WTC11 (cell line): ENCODE measurements around the gene SETD7. TPM values are rescaled to one million over a fixed set of nuclear protein-coding genes. Genes with fewer than 3 reads are reported as not detected.

ENCODE experiments used
- ATAC-seq: fragments of 200-7000 bp; cut with Tn5 transposase; 2 replicates; pipeline ENCODE4 v1.10.0; 2021; ENCODE audit warnings: mild to moderate bottlenecking, moderate library complexity
- CTCF ChIA-PET: fragments of 300-600 bp; sonication (Branson Sonifier 250); formaldehyde crosslinking; loops from one replicate; lab custom pipeline; 2021; ENCODE audit warnings: antibody characterized with exemption; lab: Charles Lee
- POLR2A ChIA-PET: fragments of 350-600 bp; sonication (Branson Sonifier 250); formaldehyde crosslinking; loops from one replicate; lab custom pipeline; 2021; ENCODE audit warnings: antibody characterized with exemption; lab: Charles Lee
- DNase-seq: peaks from one replicate; pipeline ENCODE4 v3.0.0; 2021; ENCODE audit warnings: low spot score
- H3K27ac Mint-ChIP-seq: 2 replicates; pipeline ENCODE4 v1.8.0; 2021; ENCODE audit warnings: mixed read lengths
- H3K27me3 Mint-ChIP-seq: 2 replicates; pipeline ENCODE4 v1.8.0; 2021; ENCODE audit warnings: low read depth, mild to moderate bottlenecking, moderate library complexity, mixed read lengths
- H3K36me3 Mint-ChIP-seq: 2 replicates; pipeline ENCODE4 v1.8.0; 2021; ENCODE audit warnings: mixed read lengths
- H3K4me1 Mint-ChIP-seq: 2 replicates; pipeline ENCODE4 v1.8.0; 2022; ENCODE audit warnings: mixed read lengths
- H3K4me3 Mint-ChIP-seq: 2 replicates; pipeline ENCODE4 v1.8.0; 2021; ENCODE audit warnings: mild to moderate bottlenecking, moderate library complexity, mixed read lengths
- H3K9me3 Mint-ChIP-seq: 2 replicates; pipeline ENCODE4 v1.8.0; 2021; ENCODE audit warnings: mixed read lengths
- CREM ChIP-seq: sonication (generic); formaldehyde crosslinking; IDR thresholded peaks from 2 replicates; pipeline ENCODE4 v1.8.1; 2022; ENCODE audit warnings: mild to moderate bottlenecking, missing genetic modification reagents, moderate library complexity
- JUN ChIP-seq: sonication (generic); formaldehyde crosslinking; IDR thresholded peaks from 2 replicates; pipeline ENCODE4 v1.8.0; 2023; ENCODE audit warnings: mild to moderate bottlenecking, missing genetic modification reagents
- MXD4 ChIP-seq: fragments of 250-450 bp; sonication (Bioruptor Pico); IDR thresholded peaks from 2 replicates; pipeline ENCODE4 v1.8.0; 2021; ENCODE audit warnings: mild to moderate bottlenecking, moderate library complexity, borderline replicate concordance
- NFYB ChIP-seq: sonication (generic); formaldehyde crosslinking; conservative IDR thresholded peaks from 2 replicates; pipeline ENCODE4 v1.8.0; 2022; ENCODE audit warnings: low read depth, missing genetic modification reagents
- NR1H2 ChIP-seq: sonication (generic); formaldehyde crosslinking; IDR thresholded peaks from 2 replicates; pipeline ENCODE4 v1.9.0; 2021; ENCODE audit warnings: mild to moderate bottlenecking, moderate library complexity, missing genetic modification reagents
- OVOL2 ChIP-seq: fragments of 250-450 bp; sonication (Bioruptor Pico); IDR thresholded peaks from 2 replicates; pipeline ENCODE4 v1.9.0; 2021; ENCODE audit warnings: mild to moderate bottlenecking, borderline replicate concordance
- SP1 ChIP-seq: sonication (generic); formaldehyde crosslinking; conservative IDR thresholded peaks from 2 replicates; pipeline ENCODE4 v1.8.1; 2022; ENCODE audit warnings: missing genetic modification reagents
- TP53 ChIP-seq: sonication (generic); formaldehyde crosslinking; IDR thresholded peaks from 2 replicates; pipeline ENCODE4 v1.8.1; 2023; ENCODE audit warnings: mild to moderate bottlenecking, missing genetic modification reagents
- ZNF121 ChIP-seq: sonication (generic); formaldehyde crosslinking; IDR thresholded peaks from 2 replicates; pipeline ENCODE4 v1.8.0; 2023; ENCODE audit warnings: missing genetic modification reagents
- ZNF317 ChIP-seq: sonication (generic); formaldehyde crosslinking; IDR thresholded peaks from 2 replicates; pipeline ENCODE4 v1.8.1; 2023; ENCODE audit warnings: low read depth, mild to moderate bottlenecking, moderate library complexity, missing genetic modification reagents, borderline replicate concordance
- ZNF396 ChIP-seq: fragments of 250-450 bp; sonication (Bioruptor Pico); IDR thresholded peaks from 2 replicates; pipeline ENCODE4 v1.8.0; 2021; ENCODE audit warnings: mild to moderate bottlenecking, moderate library complexity, borderline replicate concordance
- ZNF671 ChIP-seq: fragments of 250-450 bp; sonication (Bioruptor Pico); IDR thresholded peaks from 2 replicates; pipeline ENCODE4 v1.8.0; 2021; ENCODE audit warnings: mild to moderate bottlenecking
- total RNA-seq: library from RNA; stranded (reverse); gene quantifications from 3 replicates; pipeline ENCODE4 v1.2.3, GENCODE V29; 2021
- TF ChIP-seq, protein P1 (sequence below): sonication (generic); formaldehyde crosslinking; IDR thresholded peaks from 2 replicates; pipeline ENCODE4 v1.8.0; 2022; ENCODE audit warnings: mild to moderate bottlenecking, missing genetic modification reagents
- TF ChIP-seq, protein P2 (sequence below): sonication (generic); formaldehyde crosslinking; IDR thresholded peaks from 2 replicates; pipeline ENCODE4 v1.8.1; 2023; ENCODE audit warnings: mild to moderate bottlenecking, missing genetic modification reagents, moderate library complexity
- TF ChIP-seq, protein P3 (sequence below): sonication (generic); formaldehyde crosslinking; IDR thresholded peaks from 2 replicates; pipeline ENCODE4 v1.8.0; 2022; ENCODE audit warnings: missing genetic modification reagents
- TF ChIP-seq, protein P4 (sequence below): fragments of 250-450 bp; sonication (Bioruptor Pico); IDR thresholded peaks from 2 replicates; pipeline ENCODE4 v1.9.0; 2021; ENCODE audit warnings: mild to moderate bottlenecking, borderline replicate concordance
- TF ChIP-seq, protein P5 (sequence below): fragments of 250-450 bp; sonication (Bioruptor Pico); IDR thresholded peaks from 2 replicates; pipeline ENCODE4 v1.9.0; 2021; ENCODE audit warnings: moderate library complexity, mild to moderate bottlenecking, inconsistent platforms, borderline replicate concordance
- TF ChIP-seq, protein P6 (sequence below): fragments of 250-450 bp; sonication (Bioruptor Pico); IDR thresholded peaks from 2 replicates; pipeline ENCODE4 v2.1.2; 2022; ENCODE audit warnings: mild to moderate bottlenecking, moderate library complexity
- TF ChIP-seq, protein P7 (sequence below): sonication (generic); formaldehyde crosslinking; IDR thresholded peaks from 2 replicates; pipeline ENCODE4 v1.8.1; 2023; ENCODE audit warnings: mild to moderate bottlenecking, missing genetic modification reagents, moderate library complexity
- TF ChIP-seq, protein P8 (sequence below): sonication (generic); formaldehyde crosslinking; IDR thresholded peaks from 2 replicates; pipeline ENCODE4 v1.8.0; 2023; ENCODE audit warnings: missing genetic modification reagents

The SETD7 gene
- total RNA-seq, 1 experiment from 2014 or later: 5.6 TPM

DNA sequence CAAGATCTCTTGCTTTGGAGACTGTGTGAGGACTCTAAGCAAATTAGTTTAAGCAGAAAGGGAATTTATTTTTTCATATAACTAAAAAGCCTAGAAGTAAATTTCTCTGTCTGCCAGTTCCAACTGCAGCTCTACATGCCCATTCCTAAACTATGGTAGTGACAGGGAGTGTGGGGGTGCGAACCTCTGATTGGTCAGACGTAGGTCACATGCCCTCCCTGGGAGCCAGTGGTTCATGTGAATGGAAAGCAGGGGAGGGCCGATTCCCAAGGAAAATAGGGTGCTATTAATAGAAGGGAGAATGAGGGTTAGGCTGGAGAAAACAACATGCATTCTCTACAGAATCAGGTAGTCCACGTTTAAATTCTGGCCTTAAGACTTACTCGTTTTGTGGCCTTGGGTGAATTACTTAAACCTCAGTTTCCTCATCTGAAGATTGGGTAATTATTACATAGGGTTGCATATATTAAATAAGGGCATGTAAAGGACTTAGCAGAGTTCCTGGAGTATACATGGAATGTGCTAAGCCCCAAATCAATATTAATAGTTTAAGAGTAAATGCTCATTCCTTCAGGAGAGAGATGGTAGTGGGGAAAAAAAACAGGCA lies 94.9 kb downstream of the SETD7 start:
- H3K4me3 Mint-ChIP-seq: peak overlapping the region; percentile 41
- DNase-seq (peak; percentile 46), ATAC-seq (peak; percentile 91)
- no peaks in the 10 kb centered on the region for H3K27me3 Mint-ChIP-seq
- TF ChIP-seq, protein P1, sequence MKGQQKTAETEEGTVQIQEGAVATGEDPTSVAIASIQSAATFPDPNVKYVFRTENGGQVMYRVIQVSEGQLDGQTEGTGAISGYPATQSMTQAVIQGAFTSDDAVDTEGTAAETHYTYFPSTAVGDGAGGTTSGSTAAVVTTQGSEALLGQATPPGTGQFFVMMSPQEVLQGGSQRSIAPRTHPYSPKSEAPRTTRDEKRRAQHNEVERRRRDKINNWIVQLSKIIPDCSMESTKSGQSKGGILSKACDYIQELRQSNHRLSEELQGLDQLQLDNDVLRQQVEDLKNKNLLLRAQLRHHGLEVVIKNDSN (CRISPR knock-in tag): peak; percentile 93
- TF ChIP-seq OVOL2 (CRISPR knock-in tag) (no peak), TP53 (CRISPR knock-in tag) (no peak), JUN (CRISPR knock-in tag) (no peak), NFYB (peak; percentile 52)
- TF ChIP-seq, protein P2, sequence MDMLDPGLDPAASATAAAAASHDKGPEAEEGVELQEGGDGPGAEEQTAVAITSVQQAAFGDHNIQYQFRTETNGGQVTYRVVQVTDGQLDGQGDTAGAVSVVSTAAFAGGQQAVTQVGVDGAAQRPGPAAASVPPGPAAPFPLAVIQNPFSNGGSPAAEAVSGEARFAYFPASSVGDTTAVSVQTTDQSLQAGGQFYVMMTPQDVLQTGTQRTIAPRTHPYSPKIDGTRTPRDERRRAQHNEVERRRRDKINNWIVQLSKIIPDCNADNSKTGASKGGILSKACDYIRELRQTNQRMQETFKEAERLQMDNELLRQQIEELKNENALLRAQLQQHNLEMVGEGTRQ: peak; percentile 94
- TF ChIP-seq, protein P3, sequence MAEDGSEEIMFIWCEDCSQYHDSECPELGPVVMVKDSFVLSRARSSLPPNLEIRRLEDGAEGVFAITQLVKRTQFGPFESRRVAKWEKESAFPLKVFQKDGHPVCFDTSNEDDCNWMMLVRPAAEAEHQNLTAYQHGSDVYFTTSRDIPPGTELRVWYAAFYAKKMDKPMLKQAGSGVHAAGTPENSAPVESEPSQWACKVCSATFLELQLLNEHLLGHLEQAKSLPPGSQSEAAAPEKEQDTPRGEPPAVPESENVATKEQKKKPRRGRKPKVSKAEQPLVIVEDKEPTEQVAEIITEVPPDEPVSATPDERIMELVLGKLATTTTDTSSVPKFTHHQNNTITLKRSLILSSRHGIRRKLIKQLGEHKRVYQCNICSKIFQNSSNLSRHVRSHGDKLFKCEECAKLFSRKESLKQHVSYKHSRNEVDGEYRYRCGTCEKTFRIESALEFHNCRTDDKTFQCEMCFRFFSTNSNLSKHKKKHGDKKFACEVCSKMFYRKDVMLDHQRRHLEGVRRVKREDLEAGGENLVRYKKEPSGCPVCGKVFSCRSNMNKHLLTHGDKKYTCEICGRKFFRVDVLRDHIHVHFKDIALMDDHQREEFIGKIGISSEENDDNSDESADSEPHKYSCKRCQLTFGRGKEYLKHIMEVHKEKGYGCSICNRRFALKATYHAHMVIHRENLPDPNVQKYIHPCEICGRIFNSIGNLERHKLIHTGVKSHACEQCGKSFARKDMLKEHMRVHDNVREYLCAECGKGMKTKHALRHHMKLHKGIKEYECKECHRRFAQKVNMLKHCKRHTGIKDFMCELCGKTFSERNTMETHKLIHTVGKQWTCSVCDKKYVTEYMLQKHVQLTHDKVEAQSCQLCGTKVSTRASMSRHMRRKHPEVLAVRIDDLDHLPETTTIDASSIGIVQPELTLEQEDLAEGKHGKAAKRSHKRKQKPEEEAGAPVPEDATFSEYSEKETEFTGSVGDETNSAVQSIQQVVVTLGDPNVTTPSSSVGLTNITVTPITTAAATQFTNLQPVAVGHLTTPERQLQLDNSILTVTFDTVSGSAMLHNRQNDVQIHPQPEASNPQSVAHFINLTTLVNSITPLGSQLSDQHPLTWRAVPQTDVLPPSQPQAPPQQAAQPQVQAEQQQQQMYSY (CRISPR knock-in tag): no peak
- TF ChIP-seq, protein P4, sequence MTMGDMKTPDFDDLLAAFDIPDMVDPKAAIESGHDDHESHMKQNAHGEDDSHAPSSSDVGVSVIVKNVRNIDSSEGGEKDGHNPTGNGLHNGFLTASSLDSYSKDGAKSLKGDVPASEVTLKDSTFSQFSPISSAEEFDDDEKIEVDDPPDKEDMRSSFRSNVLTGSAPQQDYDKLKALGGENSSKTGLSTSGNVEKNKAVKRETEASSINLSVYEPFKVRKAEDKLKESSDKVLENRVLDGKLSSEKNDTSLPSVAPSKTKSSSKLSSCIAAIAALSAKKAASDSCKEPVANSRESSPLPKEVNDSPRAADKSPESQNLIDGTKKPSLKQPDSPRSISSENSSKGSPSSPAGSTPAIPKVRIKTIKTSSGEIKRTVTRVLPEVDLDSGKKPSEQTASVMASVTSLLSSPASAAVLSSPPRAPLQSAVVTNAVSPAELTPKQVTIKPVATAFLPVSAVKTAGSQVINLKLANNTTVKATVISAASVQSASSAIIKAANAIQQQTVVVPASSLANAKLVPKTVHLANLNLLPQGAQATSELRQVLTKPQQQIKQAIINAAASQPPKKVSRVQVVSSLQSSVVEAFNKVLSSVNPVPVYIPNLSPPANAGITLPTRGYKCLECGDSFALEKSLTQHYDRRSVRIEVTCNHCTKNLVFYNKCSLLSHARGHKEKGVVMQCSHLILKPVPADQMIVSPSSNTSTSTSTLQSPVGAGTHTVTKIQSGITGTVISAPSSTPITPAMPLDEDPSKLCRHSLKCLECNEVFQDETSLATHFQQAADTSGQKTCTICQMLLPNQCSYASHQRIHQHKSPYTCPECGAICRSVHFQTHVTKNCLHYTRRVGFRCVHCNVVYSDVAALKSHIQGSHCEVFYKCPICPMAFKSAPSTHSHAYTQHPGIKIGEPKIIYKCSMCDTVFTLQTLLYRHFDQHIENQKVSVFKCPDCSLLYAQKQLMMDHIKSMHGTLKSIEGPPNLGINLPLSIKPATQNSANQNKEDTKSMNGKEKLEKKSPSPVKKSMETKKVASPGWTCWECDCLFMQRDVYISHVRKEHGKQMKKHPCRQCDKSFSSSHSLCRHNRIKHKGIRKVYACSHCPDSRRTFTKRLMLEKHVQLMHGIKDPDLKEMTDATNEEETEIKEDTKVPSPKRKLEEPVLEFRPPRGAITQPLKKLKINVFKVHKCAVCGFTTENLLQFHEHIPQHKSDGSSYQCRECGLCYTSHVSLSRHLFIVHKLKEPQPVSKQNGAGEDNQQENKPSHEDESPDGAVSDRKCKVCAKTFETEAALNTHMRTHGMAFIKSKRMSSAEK: no peak
- TF ChIP-seq, protein P5, sequence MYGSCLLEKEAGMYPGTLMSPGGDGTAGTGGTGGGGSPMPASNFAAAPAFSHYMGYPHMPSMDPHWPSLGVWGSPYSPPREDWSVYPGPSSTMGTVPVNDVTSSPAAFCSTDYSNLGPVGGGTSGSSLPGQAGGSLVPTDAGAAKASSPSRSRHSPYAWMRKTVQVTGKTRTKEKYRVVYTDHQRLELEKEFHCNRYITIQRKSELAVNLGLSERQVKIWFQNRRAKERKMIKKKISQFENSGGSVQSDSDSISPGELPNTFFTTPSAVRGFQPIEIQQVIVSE (CRISPR knock-in tag): no peak
- peaks cover 3% of the 10 kb centered on the region; the same call in 1 of the 2 replicates for H3K9me3 Mint-ChIP-seq
- CTCF ChIA-PET: interaction anchor here (0.6 to 2.0 kb wide), 8 partner anchors 9 to 430 kb away, joined by 3 to 11 read pairs (median 3); no protein-coding TSS in a partner anchor
- H3K36me3 Mint-ChIP-seq: peaks cover 3% of the 10 kb centered on the region; the same call in 1 of the 2 replicates
- H3K27ac Mint-ChIP-seq: peak overlapping the region; percentile 99
- peaks cover 46% of the 10 kb centered on the region for H3K4me1 Mint-ChIP-seq
- POLR2A ChIA-PET: interaction anchor here (0.6 to 1.2 kb wide), 2 partner anchors 283 to 363 kb away, joined by 3 read pairs; no protein-coding TSS in a partner anchor

DNA sequence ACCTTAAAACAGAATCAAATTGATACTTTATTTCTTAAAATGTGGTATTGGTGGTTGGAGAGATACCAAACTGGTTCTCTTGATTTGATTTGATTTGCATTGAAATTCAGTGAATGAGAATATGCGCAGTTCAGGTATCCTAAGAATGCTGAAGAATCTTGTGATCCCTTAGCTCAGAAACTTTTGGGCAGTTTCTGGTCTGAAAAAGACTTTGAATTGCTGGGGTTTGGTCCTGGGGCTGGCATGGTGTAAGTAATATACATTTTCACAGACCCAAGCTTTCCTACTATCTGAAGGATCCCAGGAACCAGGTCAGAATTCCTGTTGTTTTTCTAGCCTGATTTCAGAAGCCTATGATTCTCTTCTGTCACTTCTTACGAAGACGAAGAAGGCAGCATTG lies 95.5 kb downstream of the SETD7 start:
- peak; percentile 61 for ATAC-seq
- H3K9me3 Mint-ChIP-seq: peaks cover 3% of the 10 kb centered on the region; the same call in 1 of the 2 replicates
- peaks cover 51% of the 10 kb centered on the region for H3K4me1 Mint-ChIP-seq
- no peaks in the 10 kb centered on the region for H3K27me3 Mint-ChIP-seq
- peak overlapping the region; percentile 41 for H3K4me3 Mint-ChIP-seq
- ChIA-PET CTCF (interaction anchor here (0.7 to 2.0 kb wide), 6 partner anchors 37 to 430 kb away, joined by 3 to 11 read pairs (median 3); no protein-coding TSS in a partner anchor), POLR2A (interaction anchor here (1.2 kb wide), 1 partner anchor 283 kb away, joined by 3 read pairs; no protein-coding TSS in a partner anchor)
- DNase-seq: no peak
- H3K27ac Mint-ChIP-seq: peak overlapping the region; percentile 99
- H3K36me3 Mint-ChIP-seq: peaks cover 3% of the 10 kb centered on the region; the same call in 1 of the 2 replicates
- TF ChIP-seq NR1H2 (CRISPR knock-in tag) (no peak), ZNF317 (CRISPR knock-in tag) (no peak), SP1 (CRISPR knock-in tag) (no peak), CREM (CRISPR knock-in tag) (no peak), MXD4 (CRISPR knock-in tag) (no peak), ZNF121 (CRISPR knock-in tag) (no peak), ZNF671 (CRISPR knock-in tag) (no peak), ZNF396 (CRISPR knock-in tag) (no peak)
- TF ChIP-seq, protein P6, sequence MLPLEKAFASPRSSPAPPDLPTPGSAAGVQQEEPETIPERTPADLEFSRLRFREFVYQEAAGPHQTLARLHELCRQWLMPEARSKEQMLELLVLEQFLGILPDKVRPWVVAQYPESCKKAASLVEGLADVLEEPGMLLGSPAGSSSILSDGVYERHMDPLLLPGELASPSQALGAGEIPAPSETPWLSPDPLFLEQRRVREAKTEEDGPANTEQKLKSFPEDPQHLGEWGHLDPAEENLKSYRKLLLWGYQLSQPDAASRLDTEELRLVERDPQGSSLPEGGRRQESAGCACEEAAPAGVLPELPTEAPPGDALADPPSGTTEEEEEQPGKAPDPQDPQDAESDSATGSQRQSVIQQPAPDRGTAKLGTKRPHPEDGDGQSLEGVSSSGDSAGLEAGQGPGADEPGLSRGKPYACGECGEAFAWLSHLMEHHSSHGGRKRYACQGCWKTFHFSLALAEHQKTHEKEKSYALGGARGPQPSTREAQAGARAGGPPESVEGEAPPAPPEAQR: no peak
- TF ChIP-seq, protein P7, sequence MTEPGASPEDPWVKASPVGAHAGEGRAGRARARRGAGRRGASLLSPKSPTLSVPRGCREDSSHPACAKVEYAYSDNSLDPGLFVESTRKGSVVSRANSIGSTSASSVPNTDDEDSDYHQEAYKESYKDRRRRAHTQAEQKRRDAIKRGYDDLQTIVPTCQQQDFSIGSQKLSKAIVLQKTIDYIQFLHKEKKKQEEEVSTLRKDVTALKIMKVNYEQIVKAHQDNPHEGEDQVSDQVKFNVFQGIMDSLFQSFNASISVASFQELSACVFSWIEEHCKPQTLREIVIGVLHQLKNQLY: no peak
- TF ChIP-seq, protein P8, sequence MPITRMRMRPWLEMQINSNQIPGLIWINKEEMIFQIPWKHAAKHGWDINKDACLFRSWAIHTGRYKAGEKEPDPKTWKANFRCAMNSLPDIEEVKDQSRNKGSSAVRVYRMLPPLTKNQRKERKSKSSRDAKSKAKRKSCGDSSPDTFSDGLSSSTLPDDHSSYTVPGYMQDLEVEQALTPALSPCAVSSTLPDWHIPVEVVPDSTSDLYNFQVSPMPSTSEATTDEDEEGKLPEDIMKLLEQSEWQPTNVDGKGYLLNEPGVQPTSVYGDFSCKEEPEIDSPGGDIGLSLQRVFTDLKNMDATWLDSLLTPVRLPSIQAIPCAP (CRISPR knock-in tag): no peak
